ENCODE results near the gene ENPP6.

ENPP6 gene

DNA sequence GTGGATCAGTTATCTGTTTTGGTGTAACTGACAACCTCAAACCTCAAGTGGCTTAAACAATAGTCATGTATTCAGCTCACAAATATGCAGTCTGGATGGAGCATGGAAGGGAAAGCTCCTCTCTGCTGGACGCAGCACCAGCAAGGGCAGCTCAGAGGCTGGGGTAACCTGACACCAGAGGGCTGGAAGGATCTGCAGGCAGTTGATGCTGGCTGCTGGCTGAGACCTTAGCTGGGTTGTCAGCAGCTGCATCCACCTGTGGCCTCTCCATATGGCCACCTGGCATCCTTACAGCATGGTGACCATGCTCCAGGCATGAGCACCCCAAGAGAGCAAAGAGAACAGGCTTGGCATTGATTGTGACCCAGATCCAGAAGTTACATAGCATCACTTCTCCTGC lies 46.7 kb downstream of the ENPP6 start:
- Histone ChIP-seq H4K20me1 (ENCODE audit: insufficient read depth, low read length, poor library complexity, severe bottlenecking) (no peaks in the 10 kb centered on the region), H3K4me2 (ENCODE audit: low read depth, low read length, poor library complexity, severe bottlenecking) (no peak overlapping the region), H3K4me1 (ENCODE audit: insufficient read depth, low read length, poor library complexity, severe bottlenecking) (no peaks in the 10 kb centered on the region), H3K36me3 (ENCODE audit: insufficient read depth, low read length) (no peaks in the 10 kb centered on the region), H3K9ac (ENCODE audit: low read depth, low read length, poor library complexity, severe bottlenecking) (no peak overlapping the region), H3K4me3 (ENCODE audit: low read length, poor library complexity, severe bottlenecking) (no peak overlapping the region), H2AFZ (ENCODE audit: low read length) (no peak overlapping the region), H3K27me3 (ENCODE audit: insufficient read depth, low read length, poor library complexity, severe bottlenecking) (no peaks in the 10 kb centered on the region), H3K9me2 (replicated peaks; ENCODE audit: low read depth, low read length) (no peaks in the 10 kb centered on the region), H3K79me2 (ENCODE audit: insufficient read depth, low read length) (no peaks in the 10 kb centered on the region), H3K9me3 (ENCODE audit: insufficient read depth, low read depth, low read length) (no peaks in the 10 kb centered on the region), H3F3A (ENCODE audit: low read depth) (no peaks in the 10 kb centered on the region)
- TF ChIP-seq, protein P1, sequence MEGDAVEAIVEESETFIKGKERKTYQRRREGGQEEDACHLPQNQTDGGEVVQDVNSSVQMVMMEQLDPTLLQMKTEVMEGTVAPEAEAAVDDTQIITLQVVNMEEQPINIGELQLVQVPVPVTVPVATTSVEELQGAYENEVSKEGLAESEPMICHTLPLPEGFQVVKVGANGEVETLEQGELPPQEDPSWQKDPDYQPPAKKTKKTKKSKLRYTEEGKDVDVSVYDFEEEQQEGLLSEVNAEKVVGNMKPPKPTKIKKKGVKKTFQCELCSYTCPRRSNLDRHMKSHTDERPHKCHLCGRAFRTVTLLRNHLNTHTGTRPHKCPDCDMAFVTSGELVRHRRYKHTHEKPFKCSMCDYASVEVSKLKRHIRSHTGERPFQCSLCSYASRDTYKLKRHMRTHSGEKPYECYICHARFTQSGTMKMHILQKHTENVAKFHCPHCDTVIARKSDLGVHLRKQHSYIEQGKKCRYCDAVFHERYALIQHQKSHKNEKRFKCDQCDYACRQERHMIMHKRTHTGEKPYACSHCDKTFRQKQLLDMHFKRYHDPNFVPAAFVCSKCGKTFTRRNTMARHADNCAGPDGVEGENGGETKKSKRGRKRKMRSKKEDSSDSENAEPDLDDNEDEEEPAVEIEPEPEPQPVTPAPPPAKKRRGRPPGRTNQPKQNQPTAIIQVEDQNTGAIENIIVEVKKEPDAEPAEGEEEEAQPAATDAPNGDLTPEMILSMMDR (conservative IDR thresholded peaks at IDR 0.05; ENCODE audit: low read length), result no peak
- TF ChIP-seq EZH2phosphoT487 (IDR thresholded peaks at IDR 0.05; ENCODE audit: borderline replicate concordance), result no peak

DNA sequence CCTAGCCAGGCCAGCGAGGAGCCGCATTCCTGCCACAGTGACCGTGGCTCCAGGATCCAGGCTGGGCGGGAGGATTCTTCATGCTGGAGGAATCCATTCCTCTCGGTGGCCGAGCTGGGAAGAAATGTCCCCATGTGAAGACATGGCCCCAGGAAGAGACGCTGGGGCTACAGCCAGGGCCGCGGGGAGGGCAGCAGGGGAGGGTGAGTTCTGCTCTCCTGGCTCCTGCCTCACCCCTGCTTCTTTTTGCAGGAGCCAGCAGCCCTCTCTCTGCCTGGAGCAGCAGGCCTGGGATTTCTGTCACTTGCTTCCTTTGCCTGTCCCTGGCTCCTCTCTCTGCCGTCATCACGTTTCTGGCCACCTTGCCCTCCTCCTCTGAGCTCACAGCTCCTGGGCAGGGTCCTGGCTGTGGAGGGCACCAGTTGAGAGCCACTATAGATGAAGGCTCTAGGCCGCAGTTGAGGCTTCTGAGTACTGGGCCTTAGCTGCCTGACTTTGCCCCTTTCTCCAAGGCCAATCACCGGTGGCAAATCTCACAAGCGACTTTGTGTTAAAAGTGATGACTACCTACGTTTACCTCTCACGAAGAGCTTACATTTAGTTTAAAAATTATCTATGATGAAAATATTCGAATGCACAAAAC lies 48.3 kb downstream of the ENPP6 start:
- no peaks in the 10 kb centered on the region for H3K79me2 ChIP-seq (ENCODE audit: insufficient read depth, low read length)
- TF ChIP-seq, protein P1 (conservative IDR thresholded peaks at IDR 0.05; ENCODE audit: low read length), result no peak
- TF ChIP-seq EZH2phosphoT487 (IDR thresholded peaks at IDR 0.05; ENCODE audit: borderline replicate concordance), result no peak
- no peak overlapping the region for H3K4me2 ChIP-seq (ENCODE audit: low read depth, low read length, poor library complexity, severe bottlenecking)
- no peaks in the 10 kb centered on the region for H3K9me2 ChIP-seq (replicated peaks; ENCODE audit: low read depth, low read length)
- no peaks in the 10 kb centered on the region for H3K36me3 ChIP-seq (ENCODE audit: insufficient read depth, low read length)
- no peaks in the 10 kb centered on the region for H3F3A ChIP-seq (ENCODE audit: low read depth)
- H3K4me1 ChIP-seq (ENCODE audit: insufficient read depth, low read length, poor library complexity, severe bottlenecking), result no peaks in the 10 kb centered on the region
- no peaks in the 10 kb centered on the region for H4K20me1 ChIP-seq (ENCODE audit: insufficient read depth, low read length, poor library complexity, severe bottlenecking)
- H3K9me3 ChIP-seq (ENCODE audit: insufficient read depth, low read depth, low read length), result no peaks in the 10 kb centered on the region
- H3K27me3 ChIP-seq (ENCODE audit: insufficient read depth, low read length, poor library complexity, severe bottlenecking), result no peaks in the 10 kb centered on the region
- no peak overlapping the region for H3K9ac ChIP-seq (ENCODE audit: low read depth, low read length, poor library complexity, severe bottlenecking)
- H2AFZ ChIP-seq (ENCODE audit: low read length), result no peak overlapping the region
- no peak overlapping the region for H3K4me3 ChIP-seq (ENCODE audit: low read length, poor library complexity, severe bottlenecking)

DNA sequence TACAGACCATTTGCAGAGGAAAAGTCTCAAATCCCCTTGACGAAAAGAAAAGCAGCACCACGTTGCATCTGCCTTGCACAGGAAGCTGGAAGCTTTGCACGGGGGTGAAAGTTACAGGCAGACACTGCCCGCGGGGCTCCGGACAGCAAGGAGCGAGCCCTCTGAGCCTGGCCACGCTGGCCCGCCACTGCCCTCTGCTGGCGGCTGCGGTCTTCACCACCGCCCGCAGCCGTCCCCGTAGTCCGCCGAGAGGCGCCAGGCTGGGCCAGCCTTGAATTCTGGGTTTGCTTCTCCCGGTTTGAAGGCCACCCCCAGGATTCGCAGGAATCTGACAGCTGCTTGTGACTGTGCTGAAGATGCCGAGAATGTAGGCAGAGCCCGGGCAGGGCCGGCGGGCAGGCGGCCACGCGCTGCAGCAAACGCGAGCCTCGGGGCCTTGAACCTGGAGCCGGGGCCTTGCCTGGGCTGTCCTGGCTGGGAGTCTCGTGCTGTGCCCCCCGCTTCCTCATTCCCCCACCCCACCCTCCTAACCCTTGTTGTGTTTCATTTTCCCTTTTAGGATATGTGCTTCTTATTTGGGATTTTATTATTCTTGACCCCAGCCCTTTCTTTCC lies 49.2 kb downstream of the ENPP6 start:
- Histone ChIP-seq H3F3A (ENCODE audit: low read depth) (no peaks in the 10 kb centered on the region), H3K9me2 (replicated peaks; ENCODE audit: low read depth, low read length) (no peaks in the 10 kb centered on the region), H3K4me3 (ENCODE audit: low read length, poor library complexity, severe bottlenecking) (no peak overlapping the region), H3K4me1 (ENCODE audit: insufficient read depth, low read length, poor library complexity, severe bottlenecking) (no peaks in the 10 kb centered on the region), H3K9me3 (ENCODE audit: insufficient read depth, low read depth, low read length) (no peaks in the 10 kb centered on the region), H3K9ac (ENCODE audit: low read depth, low read length, poor library complexity, severe bottlenecking) (no peak overlapping the region), H3K79me2 (ENCODE audit: insufficient read depth, low read length) (no peaks in the 10 kb centered on the region), H3K4me2 (ENCODE audit: low read depth, low read length, poor library complexity, severe bottlenecking) (no peak overlapping the region), H4K20me1 (ENCODE audit: insufficient read depth, low read length, poor library complexity, severe bottlenecking) (no peaks in the 10 kb centered on the region), H3K27me3 (ENCODE audit: insufficient read depth, low read length, poor library complexity, severe bottlenecking) (no peaks in the 10 kb centered on the region), H2AFZ (ENCODE audit: low read length) (no peak overlapping the region), H3K36me3 (ENCODE audit: insufficient read depth, low read length) (no peaks in the 10 kb centered on the region)
- TF ChIP-seq EZH2phosphoT487 (IDR thresholded peaks at IDR 0.05; ENCODE audit: borderline replicate concordance), result no peak
- TF ChIP-seq, protein P1 (conservative IDR thresholded peaks at IDR 0.05; ENCODE audit: low read length), result peak; percentile 74
